H1 (cell line): ENCODE data around the gene PTPRG. TPM values are rescaled to one million over a fixed set of nuclear protein-coding genes. Genes with fewer than 3 reads are reported as not detected.

ENCODE experiments used
- BCL11A ChIP-seq, 2 experiments: IDR thresholded peaks; one replicate each; pipeline ENCODE4 v1.6.1; 2011; ENCODE audit warnings: low read depth in 2 of 2, low read length in 2 of 2, mild to moderate bottlenecking in 2 of 2
- BRCA1 ChIP-seq: IDR thresholded peaks from 2 replicates; pipeline ENCODE4 v1.6.1; 2012; ENCODE audit warnings: low read depth, low read length, improper control_type of control experiment
- MAFK ChIP-seq: IDR thresholded peaks from 2 replicates; pipeline ENCODE4 v1.6.1; 2012; ENCODE audit warnings: low read depth, mild to moderate bottlenecking, improper control_type of control experiment, low read length
- RAD21 ChIP-seq, 2 experiments: IDR thresholded peaks in 1 of 2; conservative IDR thresholded peaks in 1 of 2; 2 replicates each; pipeline ENCODE4 v1.6.1; 2011; ENCODE audit warnings: low read depth in 2 of 2, low read length in 2 of 2, improper control_type of control experiment in 1 of 2, inconsistent platforms in 1 of 2, mild to moderate bottlenecking in 1 of 2, moderate library complexity in 1 of 2
- SIN3A ChIP-seq, 2 experiments: IDR thresholded peaks in 1 of 2; conservative IDR thresholded peaks in 1 of 2; 2 replicates each; pipeline ENCODE4 v1.6.1; 2011 to 2012; ENCODE audit warnings: low read length in 2 of 2, improper control_type of control experiment in 1 of 2, low read depth in 1 of 2, mild to moderate bottlenecking in 1 of 2
- polyA plus RNA-seq, 7 experiments: library from polyadenylated mRNA; depleted of rRNA in 3 of 7; stranded (reverse) in 5 of 7; unstranded in 2 of 7; fragments of >200 nt in 5 of 7; fragments of 200-250 nt in 2 of 7; gene quantifications; 1 replicate in 5 of 7; 2 replicates in 1 of 7; 4 replicates in 1 of 7; pipeline versions ENCODE4 v1.2.1 to v1.2.3, GENCODE V29; 2011 to 2013; ENCODE audit warnings: missing spikeins in 2 of 7, mixed read lengths in 2 of 7
- total RNA-seq: library from RNA; stranded (reverse); fragmentation: NEBNext Ultra II Directional; extraction: Animal tissue kit (Norgen Biotek cat#: 25700); gene quantifications from 2 replicates; pipeline ENCODE4 v1.2.1, GENCODE V29; 2021
- TF ChIP-seq, protein P1 (sequence below), 3 experiments: IDR thresholded peaks; 1 replicate in 2 of 3; 2 replicates in 1 of 3; pipeline versions ENCODE4 v1.5.1 to v1.6.1; 2011; ENCODE audit warnings: low read length in 3 of 3, mild to moderate bottlenecking in 3 of 3, inconsistent platforms in 2 of 3, low read depth in 1 of 3, moderate library complexity in 1 of 3; ENCODE audit not compliant: insufficient read depth in 1 of 3; ENCODE audit errors: control extremely low read depth in 1 of 3

PTPRG gene
- total and polyA plus RNA-seq, 2 of the 8 experiments (the other 6 are each of a cell fraction or from before 2014, with no cell fraction given): 23.3 to 96.2 TPM

DNA sequence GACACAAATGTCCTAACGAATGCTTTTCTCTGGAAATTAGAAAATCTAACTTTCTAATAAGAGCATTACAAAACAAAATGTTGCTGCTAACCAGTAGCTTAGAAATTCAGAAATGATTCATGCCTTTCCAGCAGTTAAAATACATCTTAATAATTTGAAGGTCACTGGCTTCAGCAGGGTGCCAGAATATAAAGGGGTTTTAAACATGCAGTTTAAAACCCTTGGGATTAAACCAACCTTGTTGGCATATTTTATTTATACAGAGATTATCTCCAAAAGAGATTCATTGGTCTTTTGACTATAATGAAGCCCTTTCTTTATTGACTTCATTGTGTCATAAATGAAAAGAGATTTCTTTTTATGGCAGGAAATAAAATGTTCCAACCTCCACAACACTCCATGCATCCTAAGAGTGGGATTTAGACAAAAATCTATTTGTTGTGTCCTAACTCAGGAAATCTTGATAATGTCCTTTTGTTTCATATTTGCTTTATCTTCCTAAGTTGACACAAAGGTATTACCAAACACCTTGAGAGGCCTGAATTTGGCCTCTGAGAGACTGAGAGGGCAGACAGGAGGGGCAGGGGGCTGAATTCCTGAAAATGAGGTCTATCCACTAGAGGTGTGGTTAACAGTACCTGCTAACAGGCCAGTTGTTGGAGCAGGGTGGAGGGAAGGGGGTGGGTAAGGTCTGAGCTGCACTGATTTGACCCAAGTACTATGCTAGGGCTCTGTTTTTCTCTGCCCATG lies 687.5 kb downstream of the PTPRG start (continued):
- TF ChIP-seq, protein P1, sequence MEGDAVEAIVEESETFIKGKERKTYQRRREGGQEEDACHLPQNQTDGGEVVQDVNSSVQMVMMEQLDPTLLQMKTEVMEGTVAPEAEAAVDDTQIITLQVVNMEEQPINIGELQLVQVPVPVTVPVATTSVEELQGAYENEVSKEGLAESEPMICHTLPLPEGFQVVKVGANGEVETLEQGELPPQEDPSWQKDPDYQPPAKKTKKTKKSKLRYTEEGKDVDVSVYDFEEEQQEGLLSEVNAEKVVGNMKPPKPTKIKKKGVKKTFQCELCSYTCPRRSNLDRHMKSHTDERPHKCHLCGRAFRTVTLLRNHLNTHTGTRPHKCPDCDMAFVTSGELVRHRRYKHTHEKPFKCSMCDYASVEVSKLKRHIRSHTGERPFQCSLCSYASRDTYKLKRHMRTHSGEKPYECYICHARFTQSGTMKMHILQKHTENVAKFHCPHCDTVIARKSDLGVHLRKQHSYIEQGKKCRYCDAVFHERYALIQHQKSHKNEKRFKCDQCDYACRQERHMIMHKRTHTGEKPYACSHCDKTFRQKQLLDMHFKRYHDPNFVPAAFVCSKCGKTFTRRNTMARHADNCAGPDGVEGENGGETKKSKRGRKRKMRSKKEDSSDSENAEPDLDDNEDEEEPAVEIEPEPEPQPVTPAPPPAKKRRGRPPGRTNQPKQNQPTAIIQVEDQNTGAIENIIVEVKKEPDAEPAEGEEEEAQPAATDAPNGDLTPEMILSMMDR (IDR thresholded peaks at IDR 0.05; ENCODE audit: control extremely low read depth in 1 of 3, insufficient read depth in 1 of 3, low read depth in 1 of 3, low read length in 3 of 3): no peak
- TF ChIP-seq RAD21 (IDR thresholded peaks at IDR 0.05 in 1 of 2, conservative IDR thresholded peaks at IDR 0.05 in 1 of 2; ENCODE audit: low read depth in 2 of 2, low read length in 2 of 2) (no peak), SIN3A (conservative IDR thresholded peaks at IDR 0.05 in 1 of 2, IDR thresholded peaks at IDR 0.05 in 1 of 2; ENCODE audit: low read depth in 1 of 2, low read length in 2 of 2) (no peak), MAFK (no peak), BCL11A (IDR thresholded peaks at IDR 0.05; ENCODE audit: low read depth in 2 of 2, low read length in 2 of 2) (no peak), BRCA1 (no peak)
- TF ChIP-seq, all 59 proteins: peak for 0
